GM23338 (cell line): ENCODE data around the gene TRIM28. TPM values are rescaled to one million over a fixed set of nuclear protein-coding genes. Genes with fewer than 3 reads are reported as not detected.

Experiments
- ATAC-seq: fragments of 200-7000 bp; cut with Tn5 transposase; 3 replicates; pipeline ENCODE4 v1.9.1; 2020
- DNase-seq: peaks from one replicate; pipeline ENCODE4 v3.0.0-alpha.2; 2015; ENCODE audit warnings: low spot score
- H2AFZ ChIP-seq: fragments of 200-600 bp; sonication (generic); 2 replicates; pipeline ENCODE4 v1.8.0; 2016; ENCODE audit warnings: antibody characterized with exemption, mild to moderate bottlenecking, moderate library complexity
- H3F3A ChIP-seq: fragments of 200-600 bp; sonication (generic); replicated peaks from 2 replicates; pipeline ENCODE4 v1.8.0; 2017; ENCODE audit warnings: antibody characterized with exemption, mixed run types, low read depth
- H3K27ac ChIP-seq: fragments of 200-600 bp; sonication (generic); 2 replicates; pipeline ENCODE4 v1.6.1; 2016; ENCODE audit warnings: low read depth
- H3K27me3 ChIP-seq: fragments of 200-600 bp; sonication (generic); 2 replicates; pipeline ENCODE4 v1.8.0; 2016; ENCODE audit warnings: mild to moderate bottlenecking, mixed run types, moderate library complexity; ENCODE audit not compliant: insufficient read depth
- H3K36me3 ChIP-seq: fragments of 200-600 bp; sonication (generic); 2 replicates; pipeline ENCODE4 v1.8.0; 2016; ENCODE audit warnings: mild to moderate bottlenecking; ENCODE audit not compliant: insufficient read depth
- H3K4me1 ChIP-seq: fragments of 200-600 bp; sonication (generic); 2 replicates; pipeline ENCODE4 v1.8.0; 2016; ENCODE audit warnings: mild to moderate bottlenecking, moderate library complexity; ENCODE audit not compliant: insufficient read depth
- H3K4me2 ChIP-seq: fragments of 200-600 bp; sonication (generic); 2 replicates; pipeline ENCODE4 v1.7.1; 2017; ENCODE audit warnings: mixed run types
- H3K4me3 ChIP-seq: fragments of 200-600 bp; sonication (generic); 2 replicates; pipeline ENCODE4 v1.6.1; 2016; ENCODE audit warnings: mixed run types
- H3K79me2 ChIP-seq: fragments of 200-600 bp; sonication (generic); replicated peaks from 2 replicates; pipeline ENCODE4 v1.8.0; 2017; ENCODE audit warnings: mild to moderate bottlenecking; ENCODE audit not compliant: insufficient read depth
- H3K9me2 ChIP-seq: fragments of 200-600 bp; sonication (generic); 2 replicates; pipeline ENCODE4 v1.8.0; 2017; ENCODE audit not compliant: insufficient read depth
- H4K20me1 ChIP-seq: fragments of 200-600 bp; sonication (generic); replicated peaks from 2 replicates; pipeline ENCODE4 v1.8.0; 2017; ENCODE audit warnings: mild to moderate bottlenecking; ENCODE audit not compliant: insufficient read depth
- H3K27ac Mint-ChIP-seq: 2 replicates; pipeline ENCODE4 v1.8.0; 2020; ENCODE audit warnings: inconsistent platforms, mild to moderate bottlenecking, moderate library complexity, mixed read lengths
- H3K27me3 Mint-ChIP-seq: 3 replicates; pipeline ENCODE4 v1.8.0; 2022; ENCODE audit warnings: low read depth, mild to moderate bottlenecking, moderate library complexity, mixed read lengths, inconsistent platforms; ENCODE audit not compliant: insufficient read depth, poor library complexity
- H3K36me3 Mint-ChIP-seq: 3 replicates; pipeline ENCODE4 v1.8.0; 2021; ENCODE audit warnings: low read depth, mild to moderate bottlenecking, inconsistent platforms, moderate library complexity, mixed read lengths
- H3K4me1 Mint-ChIP-seq: 3 replicates; pipeline ENCODE4 v1.8.0; 2020; ENCODE audit warnings: mild to moderate bottlenecking, inconsistent platforms, mixed read lengths
- H3K4me3 Mint-ChIP-seq: 3 replicates; pipeline ENCODE4 v1.8.0; 2021; ENCODE audit warnings: moderate library complexity, mild to moderate bottlenecking, inconsistent platforms, mixed read lengths
- H3K9me3 Mint-ChIP-seq: 3 replicates; pipeline ENCODE4 v1.8.0; 2020; ENCODE audit warnings: moderate library complexity, mild to moderate bottlenecking, inconsistent platforms, mixed read lengths
- EZH2 ChIP-seq: fragments of 200-600 bp; sonication (generic); IDR thresholded peaks from one replicate; pipeline ENCODE4 v1.8.0; 2017; ENCODE audit warnings: antibody characterized with exemption, mild to moderate bottlenecking, low read depth; ENCODE audit not compliant: unreplicated experiment
- EZH2phosphoT487 ChIP-seq: fragments of 200-600 bp; sonication (generic); IDR thresholded peaks from one replicate; pipeline ENCODE4 v1.8.1; 2018; ENCODE audit warnings: antibody characterized with exemption; ENCODE audit not compliant: unreplicated experiment
- NANOG ChIP-seq: IDR thresholded peaks from 2 replicates; pipeline ENCODE4 v1.6.1; 2016; ENCODE audit warnings: antibody characterized with exemption, borderline replicate concordance
- STAT1 ChIP-seq: IDR thresholded peaks from one replicate; pipeline ENCODE4 v1.6.1; 2016; ENCODE audit warnings: antibody characterized with exemption; ENCODE audit not compliant: unreplicated experiment
- ZNF331 ChIP-seq: fragments of 250-450 bp; sonication (Bioruptor Pico); IDR thresholded peaks from 2 replicates; pipeline ENCODE4 v1.5.0; 2020; ENCODE audit warnings: low read depth, mild to moderate bottlenecking, moderate library complexity
- polyA plus RNA-seq: library from polyadenylated mRNA; unstranded; fragments of >200 nt; fragmentation: Nextera tagmentation; extraction: Ambion mirVana; gene quantifications from 2 replicates; pipeline ENCODE4 v1.2.1, GENCODE V29; 2016
- total RNA-seq: library from RNA; depleted of rRNA; stranded (reverse); fragments of >200 nt; shearing (Covaris generic); gene quantifications from 2 replicates; pipeline ENCODE4 v1.2.3, GENCODE V29; 2014
- TF ChIP-seq, protein P1 (sequence below): IDR thresholded peaks from one replicate; pipeline ENCODE4 v1.6.1; 2018; ENCODE audit warnings: antibody characterized with exemption; ENCODE audit not compliant: unreplicated experiment
- TF ChIP-seq, protein P2 (sequence below): fragments of 250-450 bp; sonication (Bioruptor Pico); IDR thresholded peaks from 2 replicates; pipeline ENCODE4 v1.5.0; 2020; ENCODE audit warnings: mild to moderate bottlenecking, moderate library complexity
- TF ChIP-seq, protein P3 (sequence below), 2 experiments: fragments of 200-600 bp in 1 of 2; sonication (generic) in 1 of 2; conservative IDR thresholded peaks; 2 replicates each; pipeline versions ENCODE4 v1.5.1 to v1.6.1; 2016 to 2017; ENCODE audit warnings: antibody characterized with exemption in 2 of 2, low read depth in 2 of 2, mild to moderate bottlenecking in 2 of 2, moderate library complexity in 1 of 2
- TF ChIP-seq, protein P4 (sequence below): IDR thresholded peaks from 2 replicates; pipeline ENCODE4 v1.6.1; 2016; ENCODE audit warnings: antibody characterized with exemption

The TRIM28 gene
- total and polyA plus RNA-seq, 2 experiments from 2014 or later, result 920 to 1,430 TPM

DNA sequence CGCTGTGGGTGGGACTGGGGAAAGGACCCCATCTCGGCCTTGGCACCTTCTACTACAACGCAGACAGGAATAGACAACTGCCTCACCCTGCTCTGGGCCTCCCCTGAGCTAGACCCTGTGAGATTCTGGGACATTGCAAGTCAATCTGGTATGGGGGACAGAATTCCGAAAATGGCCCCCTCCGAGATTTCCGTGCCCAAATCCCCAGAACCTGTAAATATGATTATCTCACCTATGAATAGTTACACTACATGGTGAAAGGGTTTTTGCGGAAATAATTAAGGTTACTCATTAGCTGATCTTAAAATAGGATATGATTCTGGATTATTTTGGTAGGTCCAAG, 23.6 kb upstream of the TRIM28 start:
- Mint-ChIP-seq H3K27ac (peak overlapping the region; percentile 98), H3K4me1 (peaks cover 46% of the 10 kb centered on the region), H3K27me3 (peaks cover 35% of the 10 kb centered on the region), H3K9me3 (no peaks in the 10 kb centered on the region; the same call in 2 of the 3 replicates), H3K4me3 (peak overlapping the region; percentile 86), H3K36me3 (peaks cover 16% of the 10 kb centered on the region)
- TF ChIP-seq, protein P1, sequence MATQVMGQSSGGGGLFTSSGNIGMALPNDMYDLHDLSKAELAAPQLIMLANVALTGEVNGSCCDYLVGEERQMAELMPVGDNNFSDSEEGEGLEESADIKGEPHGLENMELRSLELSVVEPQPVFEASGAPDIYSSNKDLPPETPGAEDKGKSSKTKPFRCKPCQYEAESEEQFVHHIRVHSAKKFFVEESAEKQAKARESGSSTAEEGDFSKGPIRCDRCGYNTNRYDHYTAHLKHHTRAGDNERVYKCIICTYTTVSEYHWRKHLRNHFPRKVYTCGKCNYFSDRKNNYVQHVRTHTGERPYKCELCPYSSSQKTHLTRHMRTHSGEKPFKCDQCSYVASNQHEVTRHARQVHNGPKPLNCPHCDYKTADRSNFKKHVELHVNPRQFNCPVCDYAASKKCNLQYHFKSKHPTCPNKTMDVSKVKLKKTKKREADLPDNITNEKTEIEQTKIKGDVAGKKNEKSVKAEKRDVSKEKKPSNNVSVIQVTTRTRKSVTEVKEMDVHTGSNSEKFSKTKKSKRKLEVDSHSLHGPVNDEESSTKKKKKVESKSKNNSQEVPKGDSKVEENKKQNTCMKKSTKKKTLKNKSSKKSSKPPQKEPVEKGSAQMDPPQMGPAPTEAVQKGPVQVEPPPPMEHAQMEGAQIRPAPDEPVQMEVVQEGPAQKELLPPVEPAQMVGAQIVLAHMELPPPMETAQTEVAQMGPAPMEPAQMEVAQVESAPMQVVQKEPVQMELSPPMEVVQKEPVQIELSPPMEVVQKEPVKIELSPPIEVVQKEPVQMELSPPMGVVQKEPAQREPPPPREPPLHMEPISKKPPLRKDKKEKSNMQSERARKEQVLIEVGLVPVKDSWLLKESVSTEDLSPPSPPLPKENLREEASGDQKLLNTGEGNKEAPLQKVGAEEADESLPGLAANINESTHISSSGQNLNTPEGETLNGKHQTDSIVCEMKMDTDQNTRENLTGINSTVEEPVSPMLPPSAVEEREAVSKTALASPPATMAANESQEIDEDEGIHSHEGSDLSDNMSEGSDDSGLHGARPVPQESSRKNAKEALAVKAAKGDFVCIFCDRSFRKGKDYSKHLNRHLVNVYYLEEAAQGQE, result no peak
- TF ChIP-seq, protein P2, sequence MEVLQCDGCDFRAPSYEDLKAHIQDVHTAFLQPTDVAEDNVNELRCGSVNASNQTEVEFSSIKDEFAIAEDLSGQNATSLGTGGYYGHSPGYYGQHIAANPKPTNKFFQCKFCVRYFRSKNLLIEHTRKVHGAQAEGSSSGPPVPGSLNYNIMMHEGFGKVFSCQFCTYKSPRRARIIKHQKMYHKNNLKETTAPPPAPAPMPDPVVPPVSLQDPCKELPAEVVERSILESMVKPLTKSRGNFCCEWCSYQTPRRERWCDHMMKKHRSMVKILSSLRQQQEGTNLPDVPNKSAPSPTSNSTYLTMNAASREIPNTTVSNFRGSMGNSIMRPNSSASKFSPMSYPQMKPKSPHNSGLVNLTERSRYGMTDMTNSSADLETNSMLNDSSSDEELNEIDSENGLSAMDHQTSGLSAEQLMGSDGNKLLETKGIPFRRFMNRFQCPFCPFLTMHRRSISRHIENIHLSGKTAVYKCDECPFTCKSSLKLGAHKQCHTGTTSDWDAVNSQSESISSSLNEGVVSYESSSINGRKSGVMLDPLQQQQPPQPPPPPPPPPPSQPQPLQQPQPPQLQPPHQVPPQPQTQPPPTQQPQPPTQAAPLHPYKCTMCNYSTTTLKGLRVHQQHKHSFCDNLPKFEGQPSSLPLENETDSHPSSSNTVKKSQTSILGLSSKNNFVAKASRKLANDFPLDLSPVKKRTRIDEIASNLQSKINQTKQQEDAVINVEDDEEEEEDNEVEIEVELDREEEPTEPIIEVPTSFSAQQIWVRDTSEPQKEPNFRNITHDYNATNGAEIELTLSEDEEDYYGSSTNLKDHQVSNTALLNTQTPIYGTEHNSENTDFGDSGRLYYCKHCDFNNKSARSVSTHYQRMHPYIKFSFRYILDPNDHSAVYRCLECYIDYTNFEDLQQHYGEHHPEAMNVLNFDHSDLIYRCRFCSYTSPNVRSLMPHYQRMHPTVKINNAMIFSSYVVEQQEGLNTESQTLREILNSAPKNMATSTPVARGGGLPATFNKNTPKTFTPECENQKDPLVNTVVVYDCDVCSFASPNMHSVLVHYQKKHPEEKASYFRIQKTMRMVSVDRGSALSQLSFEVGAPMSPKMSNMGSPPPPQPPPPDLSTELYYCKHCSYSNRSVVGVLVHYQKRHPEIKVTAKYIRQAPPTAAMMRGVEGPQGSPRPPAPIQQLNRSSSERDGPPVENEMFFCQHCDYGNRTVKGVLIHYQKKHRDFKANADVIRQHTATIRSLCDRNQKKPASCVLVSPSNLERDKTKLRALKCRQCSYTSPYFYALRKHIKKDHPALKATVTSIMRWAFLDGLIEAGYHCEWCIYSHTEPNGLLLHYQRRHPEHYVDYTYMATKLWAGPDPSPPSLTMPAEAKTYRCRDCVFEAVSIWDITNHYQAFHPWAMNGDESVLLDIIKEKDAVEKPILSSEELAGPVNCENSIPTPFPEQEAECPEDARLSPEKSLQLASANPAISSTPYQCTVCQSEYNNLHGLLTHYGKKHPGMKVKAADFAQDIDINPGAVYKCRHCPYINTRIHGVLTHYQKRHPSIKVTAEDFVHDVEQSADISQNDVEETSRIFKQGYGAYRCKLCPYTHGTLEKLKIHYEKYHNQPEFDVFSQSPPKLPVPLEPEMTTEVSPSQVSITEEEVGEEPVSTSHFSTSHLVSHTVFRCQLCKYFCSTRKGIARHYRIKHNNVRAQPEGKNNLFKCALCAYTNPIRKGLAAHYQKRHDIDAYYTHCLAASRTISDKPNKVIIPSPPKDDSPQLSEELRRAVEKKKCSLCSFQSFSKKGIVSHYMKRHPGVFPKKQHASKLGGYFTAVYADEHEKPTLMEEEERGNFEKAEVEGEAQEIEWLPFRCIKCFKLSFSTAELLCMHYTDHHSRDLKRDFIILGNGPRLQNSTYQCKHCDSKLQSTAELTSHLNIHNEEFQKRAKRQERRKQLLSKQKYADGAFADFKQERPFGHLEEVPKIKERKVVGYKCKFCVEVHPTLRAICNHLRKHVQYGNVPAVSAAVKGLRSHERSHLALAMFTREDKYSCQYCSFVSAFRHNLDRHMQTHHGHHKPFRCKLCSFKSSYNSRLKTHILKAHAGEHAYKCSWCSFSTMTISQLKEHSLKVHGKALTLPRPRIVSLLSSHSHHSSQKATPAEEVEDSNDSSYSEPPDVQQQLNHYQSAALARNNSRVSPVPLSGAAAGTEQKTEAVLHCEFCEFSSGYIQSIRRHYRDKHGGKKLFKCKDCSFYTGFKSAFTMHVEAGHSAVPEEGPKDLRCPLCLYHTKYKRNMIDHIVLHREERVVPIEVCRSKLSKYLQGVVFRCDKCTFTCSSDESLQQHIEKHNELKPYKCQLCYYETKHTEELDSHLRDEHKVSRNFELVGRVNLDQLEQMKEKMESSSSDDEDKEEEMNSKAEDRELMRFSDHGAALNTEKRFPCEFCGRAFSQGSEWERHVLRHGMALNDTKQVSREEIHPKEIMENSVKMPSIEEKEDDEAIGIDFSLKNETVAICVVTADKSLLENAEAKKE, result no peak
- TF ChIP-seq NANOG (no peak), EZH2phosphoT487 (no peak), ZNF331 (CRISPR knock-in tag) (no peak), STAT1 (no peak), EZH2 (no peak)
- TF ChIP-seq, protein P3, sequence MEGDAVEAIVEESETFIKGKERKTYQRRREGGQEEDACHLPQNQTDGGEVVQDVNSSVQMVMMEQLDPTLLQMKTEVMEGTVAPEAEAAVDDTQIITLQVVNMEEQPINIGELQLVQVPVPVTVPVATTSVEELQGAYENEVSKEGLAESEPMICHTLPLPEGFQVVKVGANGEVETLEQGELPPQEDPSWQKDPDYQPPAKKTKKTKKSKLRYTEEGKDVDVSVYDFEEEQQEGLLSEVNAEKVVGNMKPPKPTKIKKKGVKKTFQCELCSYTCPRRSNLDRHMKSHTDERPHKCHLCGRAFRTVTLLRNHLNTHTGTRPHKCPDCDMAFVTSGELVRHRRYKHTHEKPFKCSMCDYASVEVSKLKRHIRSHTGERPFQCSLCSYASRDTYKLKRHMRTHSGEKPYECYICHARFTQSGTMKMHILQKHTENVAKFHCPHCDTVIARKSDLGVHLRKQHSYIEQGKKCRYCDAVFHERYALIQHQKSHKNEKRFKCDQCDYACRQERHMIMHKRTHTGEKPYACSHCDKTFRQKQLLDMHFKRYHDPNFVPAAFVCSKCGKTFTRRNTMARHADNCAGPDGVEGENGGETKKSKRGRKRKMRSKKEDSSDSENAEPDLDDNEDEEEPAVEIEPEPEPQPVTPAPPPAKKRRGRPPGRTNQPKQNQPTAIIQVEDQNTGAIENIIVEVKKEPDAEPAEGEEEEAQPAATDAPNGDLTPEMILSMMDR (conservative IDR thresholded peaks at IDR 0.05; ENCODE audit: low read depth in 2 of 2), result no peak
- TF ChIP-seq, protein P4, sequence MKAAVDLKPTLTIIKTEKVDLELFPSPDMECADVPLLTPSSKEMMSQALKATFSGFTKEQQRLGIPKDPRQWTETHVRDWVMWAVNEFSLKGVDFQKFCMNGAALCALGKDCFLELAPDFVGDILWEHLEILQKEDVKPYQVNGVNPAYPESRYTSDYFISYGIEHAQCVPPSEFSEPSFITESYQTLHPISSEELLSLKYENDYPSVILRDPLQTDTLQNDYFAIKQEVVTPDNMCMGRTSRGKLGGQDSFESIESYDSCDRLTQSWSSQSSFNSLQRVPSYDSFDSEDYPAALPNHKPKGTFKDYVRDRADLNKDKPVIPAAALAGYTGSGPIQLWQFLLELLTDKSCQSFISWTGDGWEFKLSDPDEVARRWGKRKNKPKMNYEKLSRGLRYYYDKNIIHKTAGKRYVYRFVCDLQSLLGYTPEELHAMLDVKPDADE, result no peak
- H3K4me2 ChIP-seq, result peak overlapping the region; percentile 85
- H3K27me3 ChIP-seq, result no peaks in the 10 kb centered on the region
- peak overlapping the region; percentile 97 for H3K27ac ChIP-seq
- H3K36me3 ChIP-seq, result no peaks in the 10 kb centered on the region
- no peaks in the 10 kb centered on the region for H4K20me1 ChIP-seq
- peaks cover 28% of the 10 kb centered on the region for H3F3A ChIP-seq
- peak overlapping the region; percentile 93; the same call in 1 of the 2 replicates for H2AFZ ChIP-seq
- DNase-seq (no peak), ATAC-seq (no peak)
- H3K9me2 ChIP-seq, result no peaks in the 10 kb centered on the region
- H3K4me3 ChIP-seq, result peak overlapping the region; percentile 94
- H3K79me2 ChIP-seq, result peaks cover 8% of the 10 kb centered on the region; the same call in 1 of the 2 replicates
- peaks cover 32% of the 10 kb centered on the region for H3K4me1 ChIP-seq
